ENCODE data around the gene ROR1.

ROR1 gene

DNA sequence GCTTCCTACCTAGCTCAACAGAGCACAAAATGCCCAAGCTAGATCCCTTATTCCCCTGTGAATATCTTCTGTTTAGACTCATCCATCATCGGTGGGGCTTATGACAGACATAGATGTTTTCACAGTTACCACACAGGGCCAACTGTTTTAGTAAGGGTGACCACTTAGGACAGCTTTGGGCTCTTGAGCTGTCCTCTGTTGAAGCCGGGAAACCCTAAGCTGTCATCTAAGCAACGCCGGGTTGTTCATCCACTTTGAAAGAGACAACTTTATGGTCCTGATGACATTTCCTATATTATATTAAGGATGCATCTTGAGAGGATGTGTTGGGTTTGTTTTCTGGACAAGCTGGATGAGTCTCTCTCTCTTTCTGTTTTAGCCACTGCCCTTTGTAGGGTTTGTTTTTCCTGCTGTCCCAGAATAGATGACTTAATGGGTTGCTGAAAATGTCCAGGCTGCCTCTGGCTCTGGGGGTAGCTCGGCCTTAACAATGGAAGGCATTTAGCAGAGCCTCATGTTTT is 319.1 kb downstream of the ROR1 start:
- POLR2A ChIA-PET, result no interaction called here
- Histone ChIP-seq H3K9me3 (ENCODE audit: control insufficient read depth, insufficient read depth, low read depth, low read length) (no peaks in the 10 kb centered on the region), H3K27ac (ENCODE audit: extremely low read depth, low read depth, low read length) (no peak overlapping the region), H3K4me1 (ENCODE audit: control insufficient read depth, insufficient read depth, low read length) (0 out of 2 replicates have a peak, but pooled peaks cover 2% of the 10 kb centered on the region), H3K4me3 (ENCODE audit: low read depth, low read length) (no peak overlapping the region), H3K36me3 (ENCODE audit: control insufficient read depth in 2 of 2, insufficient read depth in 1 of 2, low read length in 2 of 2) (no peaks in the 10 kb centered on the region)
- no peak for TF ChIP-seq ZNF404 (tag by site-specific recombination; IDR thresholded peaks at IDR 0.05)
- TF ChIP-seq, protein P1, sequence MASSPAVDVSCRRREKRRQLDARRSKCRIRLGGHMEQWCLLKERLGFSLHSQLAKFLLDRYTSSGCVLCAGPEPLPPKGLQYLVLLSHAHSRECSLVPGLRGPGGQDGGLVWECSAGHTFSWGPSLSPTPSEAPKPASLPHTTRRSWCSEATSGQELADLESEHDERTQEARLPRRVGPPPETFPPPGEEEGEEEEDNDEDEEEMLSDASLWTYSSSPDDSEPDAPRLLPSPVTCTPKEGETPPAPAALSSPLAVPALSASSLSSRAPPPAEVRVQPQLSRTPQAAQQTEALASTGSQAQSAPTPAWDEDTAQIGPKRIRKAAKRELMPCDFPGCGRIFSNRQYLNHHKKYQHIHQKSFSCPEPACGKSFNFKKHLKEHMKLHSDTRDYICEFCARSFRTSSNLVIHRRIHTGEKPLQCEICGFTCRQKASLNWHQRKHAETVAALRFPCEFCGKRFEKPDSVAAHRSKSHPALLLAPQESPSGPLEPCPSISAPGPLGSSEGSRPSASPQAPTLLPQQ (tag by site-specific recombination; IDR thresholded peaks at IDR 0.05), result no peak
- TF ChIP-seq ZNF544 (tag by site-specific recombination; IDR thresholded peaks at IDR 0.05), result no peak
- TF ChIP-seq ZNF121 (tag by site-specific recombination; IDR thresholded peaks at IDR 0.05), result no peak
- TF ChIP-seq ZNF239 (tag by site-specific recombination; IDR thresholded peaks at IDR 0.05), result no peak
- no peak for TF ChIP-seq ZNF223 (tag by site-specific recombination; IDR thresholded peaks at IDR 0.05)
- TF ChIP-seq EGR2 (tag by site-specific recombination; IDR thresholded peaks at IDR 0.05; ENCODE audit: low read depth), result no peak
- TF ChIP-seq ZNF324 (tag by site-specific recombination; IDR thresholded peaks at IDR 0.05), result no peak
- TF ChIP-seq KLF8 (tag by site-specific recombination; IDR thresholded peaks at IDR 0.05), result no peak
- CTCF ChIA-PET, result no interaction called here

DNA sequence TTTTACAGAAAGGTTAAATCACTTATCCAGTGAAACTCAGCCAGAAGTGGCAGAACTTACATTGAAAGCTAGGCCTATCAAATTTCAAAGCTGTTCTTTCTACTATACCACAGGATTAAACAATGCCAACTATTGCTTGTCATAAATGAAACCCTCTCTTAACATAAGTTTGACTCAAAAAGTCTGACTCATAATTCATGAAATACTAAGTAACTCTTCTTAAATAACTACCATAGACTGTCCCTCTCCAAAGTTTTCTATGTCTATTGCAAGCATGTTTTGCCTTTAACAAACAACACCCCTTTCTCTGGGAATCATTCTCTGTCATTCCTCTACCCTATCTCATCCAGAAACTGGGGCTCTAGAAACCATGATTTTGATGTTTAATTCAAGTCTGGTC is 320.1 kb downstream of the ROR1 start:
- POLR2A ChIA-PET, result no interaction called here
- CTCF ChIA-PET, result no interaction called here
- H3K4me1 ChIP-seq (ENCODE audit: control insufficient read depth, insufficient read depth, low read length), result 0 out of 2 replicates have a peak, but pooled peaks cover 2% of the 10 kb centered on the region
- no peak overlapping the region for H3K4me3 ChIP-seq (ENCODE audit: low read depth, low read length)
- H3K27ac ChIP-seq (ENCODE audit: extremely low read depth, low read depth, low read length), result no peak overlapping the region
- TF ChIP-seq ZNF335 (tag by site-specific recombination; conservative IDR thresholded peaks at IDR 0.05) (no peak), ZNF416 (tag by site-specific recombination; IDR thresholded peaks at IDR 0.05) (no peak), ZBTB21 (tag by site-specific recombination; IDR thresholded peaks at IDR 0.05) (no peak)
- TF ChIP-seq, protein P2, sequence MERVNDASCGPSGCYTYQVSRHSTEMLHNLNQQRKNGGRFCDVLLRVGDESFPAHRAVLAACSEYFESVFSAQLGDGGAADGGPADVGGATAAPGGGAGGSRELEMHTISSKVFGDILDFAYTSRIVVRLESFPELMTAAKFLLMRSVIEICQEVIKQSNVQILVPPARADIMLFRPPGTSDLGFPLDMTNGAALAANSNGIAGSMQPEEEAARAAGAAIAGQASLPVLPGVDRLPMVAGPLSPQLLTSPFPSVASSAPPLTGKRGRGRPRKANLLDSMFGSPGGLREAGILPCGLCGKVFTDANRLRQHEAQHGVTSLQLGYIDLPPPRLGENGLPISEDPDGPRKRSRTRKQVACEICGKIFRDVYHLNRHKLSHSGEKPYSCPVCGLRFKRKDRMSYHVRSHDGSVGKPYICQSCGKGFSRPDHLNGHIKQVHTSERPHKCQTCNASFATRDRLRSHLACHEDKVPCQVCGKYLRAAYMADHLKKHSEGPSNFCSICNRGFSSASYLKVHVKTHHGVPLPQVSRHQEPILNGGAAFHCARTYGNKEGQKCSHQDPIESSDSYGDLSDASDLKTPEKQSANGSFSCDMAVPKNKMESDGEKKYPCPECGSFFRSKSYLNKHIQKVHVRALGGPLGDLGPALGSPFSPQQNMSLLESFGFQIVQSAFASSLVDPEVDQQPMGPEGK (tag by site-specific recombination; IDR thresholded peaks at IDR 0.05), result no peak
- no peaks in the 10 kb centered on the region for H3K36me3 ChIP-seq (ENCODE audit: control insufficient read depth in 2 of 2, insufficient read depth in 1 of 2, low read length in 2 of 2)
- no peaks in the 10 kb centered on the region for H3K9me3 ChIP-seq (ENCODE audit: control insufficient read depth, insufficient read depth, low read depth, low read length)

DNA sequence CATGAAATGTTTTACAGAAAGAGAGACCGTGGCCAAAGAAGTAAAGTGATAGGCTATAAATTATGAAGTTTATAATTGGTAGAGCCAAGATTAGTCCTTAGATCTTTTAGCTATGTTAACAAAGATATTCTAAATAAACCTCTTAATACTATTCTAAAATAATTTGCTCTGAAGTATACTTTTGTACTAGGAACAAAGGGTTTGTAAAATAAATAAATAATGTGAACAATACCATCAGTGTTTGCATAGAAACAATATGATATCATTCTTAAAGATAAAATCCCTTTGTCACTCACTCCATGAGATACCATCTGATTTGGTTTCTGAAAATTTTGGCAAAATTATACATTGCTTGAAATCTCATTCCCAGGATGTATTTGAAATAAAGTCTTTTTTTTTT is 322.0 kb downstream of the ROR1 start:
- H3K36me3 ChIP-seq (ENCODE audit: control insufficient read depth in 2 of 2, insufficient read depth in 1 of 2, low read length in 2 of 2), result no peaks in the 10 kb centered on the region
- H3K4me1 ChIP-seq (ENCODE audit: control insufficient read depth, insufficient read depth, low read length), result 0 out of 2 replicates have a peak, but pooled peaks cover 2% of the 10 kb centered on the region
- H3K27ac ChIP-seq (ENCODE audit: extremely low read depth, low read depth, low read length), result no peak overlapping the region
- TF ChIP-seq ZNF202 (tag by site-specific recombination; IDR thresholded peaks at IDR 0.05; ENCODE audit: borderline replicate concordance), result no peak
- TF ChIP-seq YY1 (tag by site-specific recombination; IDR thresholded peaks at IDR 0.05), result no peak
- ChIA-PET POLR2A (no interaction called here), CTCF (no interaction called here)
- no peak overlapping the region for H3K4me3 ChIP-seq (ENCODE audit: low read depth, low read length)
- H3K9me3 ChIP-seq (ENCODE audit: control insufficient read depth, insufficient read depth, low read depth, low read length), result no peaks in the 10 kb centered on the region

DNA sequence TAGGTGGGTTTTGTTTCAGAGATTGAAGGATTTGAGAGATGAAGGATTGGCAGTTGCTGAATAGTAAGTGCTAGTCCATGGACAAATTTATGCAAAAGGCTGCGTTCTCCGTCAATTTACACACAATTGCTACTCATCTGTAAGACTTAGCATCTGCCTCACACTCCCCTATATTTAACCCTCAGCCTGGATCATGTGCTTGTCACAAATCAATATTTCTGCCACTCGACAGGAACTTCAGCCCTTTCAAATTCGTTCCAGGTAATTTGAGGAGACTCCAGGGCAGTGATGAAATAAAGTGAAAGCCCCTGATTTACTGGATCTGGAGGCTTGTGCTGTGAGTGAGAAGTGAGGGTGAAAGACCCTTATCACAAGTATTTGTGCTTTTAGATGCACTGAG is 324.0 kb downstream of the ROR1 start:
- H3K9me3 ChIP-seq (ENCODE audit: control insufficient read depth, insufficient read depth, low read depth, low read length), result no peaks in the 10 kb centered on the region
- ChIA-PET CTCF (no interaction called here), POLR2A (no interaction called here)
- no peaks in the 10 kb centered on the region for H3K36me3 ChIP-seq (ENCODE audit: control insufficient read depth in 2 of 2, insufficient read depth in 1 of 2, low read length in 2 of 2)
- H3K27ac ChIP-seq (ENCODE audit: extremely low read depth, low read depth, low read length), result no peak overlapping the region
- TF ChIP-seq FEZF1 (tag by site-specific recombination; IDR thresholded peaks at IDR 0.05) (peak; percentile 25; the same call in 1 of the 2 replicates), ZBTB17 (tag by site-specific recombination; IDR thresholded peaks at IDR 0.05) (peak; percentile 50), SP7 (tag by site-specific recombination; IDR thresholded peaks at IDR 0.05) (peak; percentile 61), ZNF221 (tag by site-specific recombination; IDR thresholded peaks at IDR 0.05; ENCODE audit: borderline replicate concordance) (no peak)
- TF ChIP-seq, protein P3, sequence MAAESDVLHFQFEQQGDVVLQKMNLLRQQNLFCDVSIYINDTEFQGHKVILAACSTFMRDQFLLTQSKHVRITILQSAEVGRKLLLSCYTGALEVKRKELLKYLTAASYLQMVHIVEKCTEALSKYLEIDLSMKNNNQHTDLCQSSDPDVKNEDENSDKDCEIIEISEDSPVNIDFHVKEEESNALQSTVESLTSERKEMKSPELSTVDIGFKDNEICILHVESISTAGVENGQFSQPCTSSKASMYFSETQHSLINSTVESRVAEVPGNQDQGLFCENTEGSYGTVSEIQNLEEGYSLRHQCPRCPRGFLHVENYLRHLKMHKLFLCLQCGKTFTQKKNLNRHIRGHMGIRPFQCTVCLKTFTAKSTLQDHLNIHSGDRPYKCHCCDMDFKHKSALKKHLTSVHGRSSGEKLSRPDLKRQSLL (tag by site-specific recombination; IDR thresholded peaks at IDR 0.05), result peak; percentile 33; the same call in 1 of the 2 replicates
- H3K4me1 ChIP-seq (ENCODE audit: control insufficient read depth, insufficient read depth, low read length), result 0 out of 2 replicates have a peak, but pooled peaks cover 2% of the 10 kb centered on the region
- H3K4me3 ChIP-seq (ENCODE audit: low read depth, low read length), result no peak overlapping the region

Data from HEK293 (cell line).